NCI-H774 (cell line): ENCODE measurements around the gene NPIPB8.
"Not testable (repeated sequence)": the region's sequence is repeated elsewhere in the genome, so short reads cannot be mapped to it uniquely, and the experiment has no call there.

Experiments used
- DNase-seq: peaks from one replicate; lab custom pipeline; 2025; lab: John Stamatoyannopoulos, UW

The NPIPB8 gene

GRCh38 chr16:28637765-28638164, at the start of gene NPIPB8:
Gene NPIPB8 (plus strand): TSS chr16:28638065. CDS start chr16:28638361, 296 bp downstream.
- not testable (repeated sequence) for DNase-seq

GRCh38 chr16:28589069-28589468, 48.8 kb upstream of the NPIPB8 start:
- no peak for DNase-seq

DNA sequence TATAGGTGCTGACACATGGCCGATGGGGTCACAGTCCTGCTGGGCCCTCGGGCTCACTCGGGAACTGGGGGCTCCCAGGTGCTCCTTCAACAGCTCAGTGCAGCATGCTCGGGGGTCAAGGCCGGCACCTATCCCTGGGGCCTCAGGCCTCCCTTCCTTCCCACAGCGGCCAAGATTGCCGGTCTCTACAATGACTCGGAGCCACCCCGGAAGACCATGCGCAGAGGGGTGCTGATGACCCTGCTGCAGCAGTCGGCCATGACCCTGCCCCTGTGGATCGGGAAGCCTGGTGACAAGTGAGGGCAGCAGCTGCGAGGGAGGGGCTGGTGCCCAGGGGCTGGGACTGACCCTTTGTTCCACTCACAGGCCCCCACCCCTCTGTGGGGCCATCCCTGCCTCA, 47.9 kb upstream of the NPIPB8 start:
- no peak for DNase-seq

DNA sequence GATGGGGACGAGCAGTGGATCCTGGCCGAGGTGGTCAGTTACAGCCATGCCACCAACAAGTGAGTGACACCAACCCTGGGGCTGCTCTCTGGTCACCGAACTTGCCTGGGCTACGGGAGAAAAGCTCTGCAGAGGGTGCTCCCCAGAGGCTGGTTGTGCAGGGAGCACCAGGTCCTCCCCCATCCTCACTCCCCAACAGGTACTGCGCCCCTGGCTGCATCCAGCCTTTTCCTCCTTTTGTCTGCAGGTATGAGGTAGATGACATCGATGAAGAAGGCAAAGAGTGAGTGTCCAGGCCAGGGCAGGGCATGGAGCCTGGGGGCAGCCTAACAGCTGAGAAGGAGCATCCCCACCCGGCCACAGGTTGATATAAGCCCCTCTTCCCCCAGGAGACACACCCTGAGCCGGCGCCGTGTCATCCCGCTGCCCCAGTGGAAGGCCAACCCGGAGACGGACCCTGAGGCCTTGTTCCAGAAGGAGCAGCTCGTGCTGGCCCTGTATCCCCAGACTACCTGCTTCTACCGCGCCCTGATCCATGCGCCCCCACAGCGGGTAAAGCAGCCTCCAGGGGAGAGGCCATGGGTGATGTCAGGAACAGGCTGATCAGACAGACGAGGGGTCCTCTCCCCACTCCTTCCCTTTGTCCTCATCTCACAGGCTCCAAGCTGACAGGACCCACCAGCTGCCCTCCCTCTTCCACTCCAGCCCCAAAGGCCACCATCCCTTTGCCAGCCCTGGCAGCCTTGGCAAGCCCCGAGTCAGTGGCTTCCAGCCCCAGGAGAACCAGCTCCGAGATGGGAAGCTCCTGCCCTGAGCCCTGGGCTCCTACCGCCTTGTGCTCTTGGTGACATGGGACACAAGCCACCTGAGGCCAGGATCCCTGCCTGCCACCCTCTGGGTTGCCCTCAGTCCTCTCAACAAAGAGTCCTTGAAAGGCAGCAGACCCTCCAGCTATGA, 47.2 kb upstream of the NPIPB8 start:
- no peak for DNase-seq

DNA sequence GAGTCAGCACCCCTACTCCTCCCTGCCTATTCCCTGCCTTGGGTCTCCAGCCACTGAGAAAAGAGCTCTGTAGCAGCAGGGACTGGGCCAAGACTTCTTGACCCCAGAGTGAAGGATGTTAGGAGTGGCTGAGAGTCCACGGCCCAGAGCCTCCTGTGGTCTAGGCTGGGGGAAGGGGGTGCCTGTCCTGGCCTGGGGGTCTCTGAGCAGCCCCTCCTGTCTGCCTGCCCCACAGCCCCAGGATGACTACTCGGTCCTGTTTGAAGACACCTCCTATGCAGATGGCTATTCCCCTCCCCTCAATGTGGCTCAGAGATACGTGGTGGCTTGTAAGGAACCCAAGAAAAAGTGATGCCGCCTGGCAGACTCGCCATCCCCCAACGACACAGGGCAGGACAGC, 46.5 kb upstream of the NPIPB8 start:
- DNase-seq, result no peak

DNA sequence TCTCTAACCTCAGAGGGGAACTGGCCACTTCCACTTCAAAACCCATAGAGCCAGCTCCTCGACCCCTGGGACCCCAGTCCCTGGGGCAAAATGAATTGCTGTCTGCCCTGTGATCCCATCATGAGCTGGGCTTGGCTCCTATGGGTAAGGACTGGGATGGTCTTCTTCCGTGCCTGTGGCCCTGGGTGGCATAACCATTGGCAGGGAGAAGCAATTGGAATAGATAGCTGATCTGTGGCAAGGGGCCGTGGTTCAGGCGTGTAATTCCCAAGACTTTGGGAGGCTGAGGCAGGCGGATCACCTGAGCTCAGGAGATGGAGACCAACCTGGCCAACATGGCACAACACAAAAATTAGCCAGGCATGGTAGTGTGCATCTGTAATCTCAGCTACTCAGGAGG, 45.4 kb upstream of the NPIPB8 start:
- DNase-seq, result no peak

- no peak for DNase-seq
These were observed 44.8 kb upstream of the NPIPB8 start for GRCh38 chr16:28592979-28593553.

DNA sequence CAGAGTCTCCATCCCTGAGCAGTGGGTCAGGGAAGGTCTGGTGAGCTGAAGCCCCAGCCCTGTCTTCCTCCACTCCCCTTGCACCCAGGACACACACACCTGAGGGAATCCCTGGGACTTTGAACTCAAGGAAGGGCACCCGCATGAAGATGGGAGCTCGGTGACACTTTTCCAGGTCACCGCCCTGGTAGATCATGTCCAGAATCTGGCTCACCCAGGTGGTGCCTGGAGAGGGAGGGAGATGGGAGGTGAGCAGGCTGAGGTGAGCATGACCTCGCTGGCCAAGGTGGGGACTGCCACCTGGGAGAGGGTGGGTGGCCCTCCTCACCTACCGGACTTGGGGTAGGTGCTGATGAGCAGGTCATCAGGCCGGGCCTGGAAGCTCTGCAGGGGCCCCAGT, 42.4 kb upstream of the NPIPB8 start:
- not testable (repeated sequence) for DNase-seq

GRCh38 chr16:28596115-28596630, 41.7 kb upstream of the NPIPB8 start:
- DNase-seq, result no peak

- no peak for DNase-seq
These were observed 40.8 kb upstream of the NPIPB8 start, which contains the start of gene SULT1A2 for GRCh38 chr16:28596840-28597691. Gene SULT1A2 (minus strand): TSS chr16:28597050. CDS start chr16:28595930, 1,120 bp downstream.

DNA sequence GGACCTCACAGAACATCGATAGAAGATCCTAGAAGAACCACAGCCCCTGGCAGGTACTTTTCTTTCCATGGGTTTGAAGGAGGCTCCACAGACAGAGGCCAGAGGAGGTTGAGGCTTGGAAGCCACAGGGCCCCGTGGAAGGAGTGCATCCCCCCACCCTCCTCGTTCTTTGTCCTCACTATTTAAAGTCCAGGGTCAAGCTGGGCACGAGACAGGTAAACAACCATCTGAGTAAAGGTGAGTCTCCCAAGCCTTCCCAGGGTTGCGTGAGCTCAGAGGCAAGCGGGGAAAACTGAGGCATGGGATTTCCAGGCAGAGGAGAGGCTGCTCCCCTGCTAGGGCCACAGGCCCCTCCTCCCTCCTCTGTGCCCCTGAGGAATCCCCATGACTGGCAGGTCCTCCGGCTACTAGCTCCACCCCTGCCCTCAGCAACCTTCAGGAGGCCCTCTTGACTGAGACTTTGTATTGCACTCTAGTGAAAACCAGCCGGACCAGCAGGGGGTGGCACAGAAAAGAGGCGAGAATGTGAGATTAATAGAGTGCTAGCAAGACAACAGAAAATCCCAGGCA, 40.1 kb upstream of the NPIPB8 start:
- DNase-seq, result no peak

DNA sequence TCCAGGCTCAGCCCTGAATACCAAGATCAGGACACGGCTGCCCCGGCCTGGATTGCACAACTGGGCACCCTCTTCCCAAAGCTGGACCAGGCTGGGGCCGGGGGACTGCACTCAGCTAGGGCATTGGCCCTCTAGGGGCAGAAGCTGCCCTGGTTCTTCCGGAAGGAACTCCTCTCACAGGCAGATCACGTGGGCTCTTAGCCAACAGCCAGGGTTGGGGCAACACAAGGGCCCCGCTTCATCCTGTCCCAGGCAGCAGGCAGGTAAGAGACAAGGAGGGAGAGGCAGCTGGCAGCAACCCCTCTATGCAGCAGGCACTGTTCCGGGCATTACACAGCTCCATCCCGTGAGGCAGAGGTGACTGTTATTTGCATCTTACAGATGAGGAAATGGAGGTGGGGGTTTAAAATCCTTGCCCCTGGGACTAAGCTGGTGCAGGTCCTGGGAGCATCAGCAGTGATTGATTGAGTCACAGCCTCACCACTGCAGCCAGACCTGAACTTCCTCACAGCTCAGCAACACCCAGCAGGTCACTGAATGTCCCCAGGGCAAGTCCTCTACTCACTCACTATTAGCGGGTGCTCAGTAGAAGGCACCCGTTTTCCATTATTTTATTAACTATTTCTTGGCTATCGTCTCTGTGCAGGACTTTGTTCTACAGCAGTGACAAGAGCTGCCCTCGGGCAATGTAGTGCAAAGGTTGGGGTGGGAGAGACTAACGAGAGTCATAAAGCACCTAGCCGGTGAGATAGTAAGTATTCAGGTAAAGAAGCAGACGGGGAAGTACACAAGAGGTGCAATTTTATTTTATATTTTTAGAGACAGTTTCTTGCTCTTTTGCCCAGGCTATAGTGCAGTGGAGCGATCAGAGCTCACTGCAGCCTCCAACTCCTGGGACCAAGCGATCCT, 38.2 kb upstream of the NPIPB8 start:
- DNase-seq, result not testable (repeated sequence)

DNA sequence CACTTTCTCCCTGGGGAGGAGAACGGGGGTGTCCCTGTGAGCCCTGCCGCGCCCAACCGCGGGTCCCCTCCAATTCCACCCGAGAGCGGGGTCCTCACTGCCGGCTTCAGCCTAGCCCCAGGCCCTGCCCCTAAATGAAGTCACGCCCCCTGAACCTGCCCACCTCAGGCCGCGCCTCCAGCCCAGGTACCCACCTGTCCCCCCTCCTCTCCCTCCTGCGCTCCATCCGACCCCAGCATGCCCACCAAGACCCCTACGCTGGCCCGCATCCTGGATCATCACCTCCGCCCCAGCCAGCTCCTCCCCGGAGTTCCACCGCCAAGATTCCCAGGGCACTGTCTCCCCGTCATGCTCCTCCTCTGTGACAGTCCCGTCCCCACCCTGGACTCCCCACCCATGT, 36.9 kb upstream of the NPIPB8 start:
- DNase-seq, result not testable (repeated sequence)

DNA sequence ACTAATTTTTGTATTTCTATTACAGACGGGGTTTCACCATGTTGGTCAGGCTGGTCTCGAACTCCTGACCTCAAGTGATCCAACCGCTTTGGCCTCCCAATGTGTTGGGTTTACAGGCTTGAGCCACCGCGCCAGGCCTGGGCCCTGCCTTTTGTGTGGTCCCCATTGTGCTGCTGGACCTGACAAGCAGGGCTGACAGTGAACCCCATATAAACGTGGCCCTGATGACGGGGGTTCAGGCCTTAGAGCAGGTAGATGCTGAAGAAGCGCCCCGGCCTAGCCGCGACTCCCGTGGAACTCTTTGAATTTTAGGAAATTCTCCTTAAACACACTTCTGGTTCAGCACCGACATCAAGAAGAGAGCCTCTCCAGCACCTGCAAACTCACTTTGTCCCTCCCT, 36.3 kb upstream of the NPIPB8 start:
- not testable (repeated sequence) for DNase-seq

GRCh38 chr16:28602062-28602461, 35.8 kb upstream of the NPIPB8 start:
- DNase-seq, result not testable (repeated sequence)

DNA sequence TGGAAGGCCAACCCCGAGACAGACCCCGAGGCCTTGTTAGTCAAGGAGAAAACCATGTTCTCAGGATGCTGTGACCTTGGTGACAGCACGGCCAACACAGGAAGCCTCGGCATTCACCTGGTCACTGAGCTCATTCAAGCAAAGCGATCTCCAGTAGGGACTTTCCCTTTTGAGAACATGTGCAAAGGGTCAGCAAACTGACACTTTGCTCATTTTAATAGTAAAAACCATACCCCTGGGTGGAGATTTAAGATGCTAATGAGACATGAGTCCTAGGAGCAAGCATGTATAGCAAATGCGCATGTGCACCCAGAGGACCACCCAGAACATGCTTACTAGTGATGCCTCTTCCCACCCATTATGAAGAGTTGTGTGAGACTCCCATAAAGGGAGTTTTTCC, 35.3 kb upstream of the NPIPB8 start:
- no peak for DNase-seq

DNA sequence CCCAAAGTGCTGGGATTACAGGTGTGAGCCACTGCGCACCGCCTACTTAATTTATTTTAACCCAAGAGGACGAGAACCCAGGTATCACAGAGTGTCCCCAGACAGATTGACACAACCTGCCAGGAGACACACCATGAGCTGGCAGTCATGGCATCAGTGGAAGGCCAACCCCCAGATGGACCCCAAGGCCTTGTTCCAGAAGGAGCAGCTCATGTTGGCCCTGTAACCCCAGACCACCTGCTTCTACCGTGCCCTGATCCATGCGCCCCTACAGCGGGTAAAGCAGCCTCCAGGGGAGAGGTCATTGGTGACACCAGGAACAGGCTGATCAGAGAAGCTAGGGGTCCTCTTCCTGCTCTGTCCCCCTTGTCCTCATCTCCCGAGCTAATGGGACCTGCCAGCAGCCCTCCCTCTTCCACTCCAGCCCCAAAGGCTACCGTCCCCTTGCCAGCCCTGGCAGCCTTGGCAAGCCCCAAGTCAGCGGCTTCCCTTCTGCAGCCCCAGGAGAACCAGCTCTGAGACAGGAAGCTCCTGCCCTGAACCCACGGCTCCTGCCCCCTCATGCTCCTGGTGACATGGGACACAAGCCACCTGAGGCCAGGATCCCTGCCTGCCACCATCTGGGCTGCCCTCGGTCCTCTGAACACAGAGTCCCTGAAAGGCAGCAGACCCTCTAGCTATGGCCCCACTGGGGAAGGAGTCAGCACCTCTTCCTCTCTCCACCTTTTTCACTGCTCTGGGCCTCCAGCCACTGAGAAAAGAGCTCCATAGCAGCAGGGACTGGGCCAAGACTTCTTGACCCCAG, 34.3 kb upstream of the NPIPB8 start:
- no peak for DNase-seq

DNA sequence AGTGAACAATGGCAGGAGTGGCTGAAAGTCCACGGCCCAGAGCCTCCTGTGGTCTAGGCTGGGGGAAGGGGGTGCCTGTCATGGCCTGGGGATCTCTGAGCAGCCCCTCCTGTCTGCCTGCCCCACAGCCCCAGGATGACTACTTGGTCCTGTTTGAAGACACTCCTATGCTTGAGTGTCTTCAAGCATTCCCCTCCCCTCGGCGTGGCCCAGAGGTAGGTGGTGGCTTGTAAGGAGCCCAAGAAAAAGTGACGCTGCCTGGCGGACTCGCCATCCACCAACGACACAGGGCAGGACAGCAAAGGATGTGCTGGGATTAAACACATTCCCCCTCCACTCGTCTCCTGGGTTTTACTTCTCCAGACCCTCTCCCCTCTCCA, 33.7 kb upstream of the NPIPB8 start:
- DNase-seq, result no peak

DNA sequence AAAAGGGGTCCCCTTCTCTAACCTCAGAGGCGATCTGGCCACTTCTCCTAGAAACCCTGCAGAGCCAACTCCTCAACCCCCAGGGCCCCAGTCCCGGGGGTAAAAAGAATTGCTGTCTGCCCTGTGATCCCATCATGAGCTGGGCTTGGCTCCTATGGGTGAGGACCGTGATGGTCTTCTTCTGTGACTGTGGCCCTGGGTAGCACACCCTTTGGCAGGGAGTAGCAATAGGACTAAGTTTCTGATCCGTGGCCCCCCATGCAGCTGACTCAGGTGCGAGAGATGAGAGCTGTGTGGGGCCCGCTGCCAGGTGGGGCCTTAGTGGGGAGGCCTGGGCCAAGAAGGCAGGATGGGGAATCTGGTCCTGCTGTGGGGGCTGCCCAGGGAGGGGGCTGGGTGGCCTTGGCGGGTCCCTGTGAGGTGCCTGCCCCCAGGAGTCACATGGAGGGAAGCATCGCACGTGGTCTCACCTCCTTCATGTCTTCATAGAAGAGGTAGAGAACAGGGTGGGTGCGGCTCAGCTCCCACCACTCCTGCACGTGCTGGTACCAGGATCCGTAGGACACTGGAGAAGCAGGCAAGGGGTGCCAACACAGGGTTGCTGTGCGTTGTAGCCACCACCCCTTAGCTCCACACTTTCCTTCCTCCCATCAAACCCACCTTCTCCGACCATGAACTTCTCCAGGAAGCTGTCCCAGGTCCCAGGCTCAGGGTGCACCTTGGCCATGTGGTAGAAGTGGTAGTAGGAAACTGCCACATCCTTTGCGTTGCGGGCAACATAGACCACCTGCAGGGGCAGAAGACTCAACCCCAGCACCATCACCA, 31.4 kb upstream of the NPIPB8 start:
- no peak for DNase-seq
